ENCODE results near the gene GFOD1. TPM values are rescaled to one million over a fixed set of nuclear protein-coding genes. Genes with fewer than 3 reads are reported as not detected.
A peak's percentile ranks its signal among the peaks of the same experiment; 100 is the strongest.

GFOD1 gene
- total RNA-seq, 8 experiments from 2014 or later = 2.8 to 40.0 (median 9.4) TPM

GRCh38 chr6:13372688-13373487 lies 114.5 kb downstream of the GFOD1 start:
- no peak overlapping the region for H3K4me3 ChIP-seq
- 20 to 97% (median 75%) methylated on average over 2 to 8 of the region's 9 CpGs for WGBS, 10 experiments
- H3K27ac ChIP-seq = no peak overlapping the region
- peaks cover 1 to 4% of the 10 kb centered on the region in 2 donors for H3K4me1 ChIP-seq (replicated peaks in 1 of 2)
- ATAC-seq (replicated peaks in 6 of 8) = no peak
- in situ Hi-C loops (cut with MboI; ENCODE audit: low pct_unique_long_range_greater_than_20kb in 2 of 9, low sequenced_read_pairs in 9 of 9, unreplicated experiment in 9 of 9) = no loop called here

GRCh38 chr6:13372076-13372475 lies 115.3 kb downstream of the GFOD1 start:
- 0 to 100% (median 77%) methylated on average over 1 to 6 of the region's 6 CpGs for WGBS, 10 experiments
- Histone ChIP-seq H3K4me1 (replicated peaks in 1 of 2) (peaks cover 8 to 12% of the 10 kb centered on the region in 2 donors), H3K27ac (no peak overlapping the region), H3K4me3 (no peak overlapping the region)
- no peak for ATAC-seq (replicated peaks in 6 of 8)
- in situ Hi-C loops (cut with MboI; ENCODE audit: low pct_unique_long_range_greater_than_20kb in 2 of 9, low sequenced_read_pairs in 9 of 9, unreplicated experiment in 9 of 9) = no loop called here

GRCh38 chr6:13371421-13372072 lies 115.9 kb downstream of the GFOD1 start:
- WGBS, 10 experiments = 17 to 100% (median 77%) methylated on average over 1 to 9 of the region's 9 CpGs; no CpG with 5 or more reads in 4 of the 10 experiments

GRCh38 chr6:13370623-13371022 lies 116.8 kb downstream of the GFOD1 start:
- 83 to 100% (median 92%) methylated on average over 1 to 5 of the region's 5 CpGs; no CpG with 5 or more reads in 2 of the 10 experiments for WGBS, 10 experiments
- H3K4me1 ChIP-seq (replicated peaks in 1 of 2) = peaks cover 8 to 12% of the 10 kb centered on the region in 2 donors
- H3K27ac ChIP-seq = no peak overlapping the region
- no peak overlapping the region for H3K4me3 ChIP-seq
- in situ Hi-C loops (cut with MboI; ENCODE audit: low pct_unique_long_range_greater_than_20kb in 2 of 9, low sequenced_read_pairs in 9 of 9, unreplicated experiment in 9 of 9) = no loop called here
- no peak for ATAC-seq (replicated peaks in 6 of 8)

More at GRCh38 chr6:13371421-13372072, 115.9 kb downstream of the GFOD1 start:
- in situ Hi-C loops (cut with MboI; ENCODE audit: low pct_unique_long_range_greater_than_20kb in 2 of 9, low sequenced_read_pairs in 9 of 9, unreplicated experiment in 9 of 9) = no loop called here
- ATAC-seq (replicated peaks in 6 of 8) = no peak
- Histone ChIP-seq H3K4me1 (replicated peaks in 1 of 2) (peaks cover 8 to 12% of the 10 kb centered on the region in 2 donors), H3K27ac (no peak overlapping the region), H3K4me3 (no peak overlapping the region)

GRCh38 chr6:13369591-13369990 lies 117.8 kb downstream of the GFOD1 start:
- WGBS, 10 experiments = 14 to 100% (median 67%) methylated on average over 1 of the region's 1 CpG; no CpG with 5 or more reads in 3 of the 10 experiments
- in situ Hi-C loops (cut with MboI; ENCODE audit: low pct_unique_long_range_greater_than_20kb in 2 of 9, low sequenced_read_pairs in 9 of 9, unreplicated experiment in 9 of 9) = no loop called here
- H3K4me1 ChIP-seq (replicated peaks in 1 of 2) = peaks cover 8 to 12% of the 10 kb centered on the region in 2 donors

GRCh38 chr6:13368731-13369115 lies 118.7 kb downstream of the GFOD1 start:
- in situ Hi-C loops (cut with MboI; ENCODE audit: low pct_unique_long_range_greater_than_20kb in 2 of 9, low sequenced_read_pairs in 9 of 9, unreplicated experiment in 9 of 9) = no loop called here
- no peak overlapping the region for H3K27ac ChIP-seq
- peak in 3 of 8 experiments; percentile 68 to 84 (median 80) for ATAC-seq (replicated peaks in 6 of 8)
- H3K4me1 ChIP-seq (replicated peaks in 1 of 2) = peaks cover 8 to 12% of the 10 kb centered on the region in 2 donors
- H3K4me3 ChIP-seq = no peak overlapping the region

More at GRCh38 chr6:13369591-13369990, 117.8 kb downstream of the GFOD1 start:
- H3K4me3 ChIP-seq = no peak overlapping the region
- ATAC-seq (replicated peaks in 6 of 8) = no peak
- H3K27ac ChIP-seq = no peak overlapping the region

GRCh38 chr6:13368079-13368730 lies 119.2 kb downstream of the GFOD1 start:
- 75 to 100% (median 79%) methylated on average over 1 to 6 of the region's 7 CpGs; no CpG with 5 or more reads in 3 of the 10 experiments for WGBS, 10 experiments
- H3K4me1 ChIP-seq (replicated peaks in 1 of 2) = peaks cover 8 to 12% of the 10 kb centered on the region in 2 donors
- H3K27ac ChIP-seq = no peak overlapping the region
- in situ Hi-C loops (cut with MboI; ENCODE audit: low pct_unique_long_range_greater_than_20kb in 2 of 9, low sequenced_read_pairs in 9 of 9, unreplicated experiment in 9 of 9) = no loop called here
- no peak overlapping the region for H3K4me3 ChIP-seq
- peak in 3 of 8 experiments; percentile 57 to 68 (median 59) for ATAC-seq (replicated peaks in 6 of 8)

- ATAC-seq (replicated peaks in 6 of 8) = peak in 1 of 8 experiments; percentile 30
- H3K27ac ChIP-seq = no peak overlapping the region
Measured at GRCh38 chr6:13367396-13367795, 120.0 kb downstream of the GFOD1 start.

GRCh38 chr6:13365320-13365719 lies 122.1 kb downstream of the GFOD1 start:
- Histone ChIP-seq H3K4me3 (no peak overlapping the region), H3K27ac (no peak overlapping the region), H3K4me1 (replicated peaks in 1 of 2) (peaks cover 8 to 12% of the 10 kb centered on the region in 2 donors)
- WGBS, 10 experiments = 80 to 100% (median 98%) methylated on average over 1 to 25 of the region's 39 CpGs; no CpG with 5 or more reads in 2 of the 10 experiments
- in situ Hi-C loops (cut with MboI; ENCODE audit: low pct_unique_long_range_greater_than_20kb in 2 of 9, low sequenced_read_pairs in 9 of 9, unreplicated experiment in 9 of 9) = no loop called here
- no peak for ATAC-seq (replicated peaks in 6 of 8)

More at GRCh38 chr6:13367396-13367795, 120.0 kb downstream of the GFOD1 start:
- peaks cover 8 to 12% of the 10 kb centered on the region in 2 donors for H3K4me1 ChIP-seq (replicated peaks in 1 of 2)
- H3K4me3 ChIP-seq = no peak overlapping the region
- 0 to 75% (median 33%) methylated on average over 1 to 3 of the region's 3 CpGs; no CpG with 5 or more reads in 1 of the 10 experiments for WGBS, 10 experiments
- in situ Hi-C loops (cut with MboI; ENCODE audit: low pct_unique_long_range_greater_than_20kb in 2 of 9, low sequenced_read_pairs in 9 of 9, unreplicated experiment in 9 of 9) = no loop called here

GRCh38 chr6:13364842-13365241 lies 122.6 kb downstream of the GFOD1 start:
- H3K27ac ChIP-seq = no peak overlapping the region
- WGBS, 10 experiments = 100% methylated on average over 8 of the region's 34 CpGs; no CpG with 5 or more reads in 9 of the 10 experiments
- no peak for ATAC-seq (replicated peaks in 6 of 8)
- peaks cover 8 to 12% of the 10 kb centered on the region in 2 donors for H3K4me1 ChIP-seq (replicated peaks in 1 of 2)
- H3K4me3 ChIP-seq = no peak overlapping the region
- in situ Hi-C loops (cut with MboI; ENCODE audit: low pct_unique_long_range_greater_than_20kb in 2 of 9, low sequenced_read_pairs in 9 of 9, unreplicated experiment in 9 of 9) = no loop called here

- Histone ChIP-seq H3K4me1 (replicated peaks in 1 of 2) (peaks cover 3 to 8% of the 10 kb centered on the region in 2 donors), H3K27ac (no peak overlapping the region), H3K4me3 (no peak overlapping the region)
- in situ Hi-C loops (cut with MboI; ENCODE audit: low pct_unique_long_range_greater_than_20kb in 2 of 9, low sequenced_read_pairs in 9 of 9, unreplicated experiment in 9 of 9) = no loop called here
- no peak for ATAC-seq (replicated peaks in 6 of 8)
- 48 to 94% (median 84%) methylated on average over 1 to 4 of the region's 5 CpGs; no CpG with 5 or more reads in 3 of the 10 experiments for WGBS, 10 experiments
Measured at GRCh38 chr6:13362412-13362811, 125.0 kb downstream of the GFOD1 start.

- no peak overlapping the region for H3K27ac ChIP-seq
- no peak for ATAC-seq (replicated peaks in 6 of 8)
- WGBS, 10 experiments = 66 to 100% (median 93%) methylated on average over 2 to 5 of the region's 6 CpGs; no CpG with 5 or more reads in 2 of the 10 experiments
- H3K4me3 ChIP-seq = no peak overlapping the region
- H3K4me1 ChIP-seq (replicated peaks in 1 of 2) = peaks cover 4 to 6% of the 10 kb centered on the region in 2 donors
- in situ Hi-C loops (cut with MboI; ENCODE audit: low pct_unique_long_range_greater_than_20kb in 2 of 9, low sequenced_read_pairs in 9 of 9, unreplicated experiment in 9 of 9) = no loop called here
Measured at GRCh38 chr6:13360671-13361540, 126.5 kb downstream of the GFOD1 start.
